KMS-11 (cell line): ENCODE measurements around the gene TASP1.
"Not testable (repeated sequence)": the region's sequence is repeated elsewhere in the genome, so short reads cannot be mapped to it uniquely, and the experiment has no call there.

Experiments
- H2AFZ ChIP-seq: fragments of 200-600 bp; sonication (generic); 2 replicates; pipeline ENCODE4 v1.6.1; 2016; ENCODE audit warnings: antibody characterized with exemption, mixed run types, low read depth
- H3K27ac ChIP-seq: fragments of 200-600 bp; sonication (generic); 2 replicates; pipeline ENCODE4 v1.6.1; 2016; ENCODE audit warnings: mild to moderate bottlenecking, mixed run types
- H3K27me3 ChIP-seq: fragments of 200-600 bp; sonication (generic); 2 replicates; pipeline ENCODE4 v1.6.1; 2017; ENCODE audit warnings: mild to moderate bottlenecking, low read depth, mixed run types, moderate library complexity; ENCODE audit not compliant: insufficient read depth
- H3K36me3 ChIP-seq: fragments of 200-600 bp; sonication (generic); 2 replicates; pipeline ENCODE4 v1.6.1; 2017; ENCODE audit warnings: mild to moderate bottlenecking, mixed run types; ENCODE audit not compliant: insufficient read depth
- H3K4me1 ChIP-seq: fragments of 200-600 bp; sonication (generic); 2 replicates; pipeline ENCODE4 v1.6.1; 2016; ENCODE audit warnings: mild to moderate bottlenecking, low read depth, mixed run types; ENCODE audit not compliant: poor library complexity, severe bottlenecking
- H3K4me2 ChIP-seq: fragments of 200-600 bp; sonication (generic); 2 replicates; pipeline ENCODE4 v1.7.0; 2016; ENCODE audit warnings: mild to moderate bottlenecking, mixed run types
- H3K4me3 ChIP-seq: fragments of 200-600 bp; sonication (generic); IDR thresholded peaks from 2 replicates; pipeline ENCODE4 v1.6.1; 2017; ENCODE audit warnings: low read depth, low read length, mixed read lengths; ENCODE audit not compliant: insufficient read depth
- H3K79me2 ChIP-seq: fragments of 200-600 bp; sonication (generic); 2 replicates; pipeline ENCODE4 v1.6.1; 2016; ENCODE audit warnings: low read depth, mixed run types; ENCODE audit not compliant: insufficient read depth
- H3K9ac ChIP-seq: fragments of 200-600 bp; sonication (generic); 2 replicates; pipeline ENCODE4 v1.6.1; 2016; ENCODE audit warnings: mild to moderate bottlenecking, mixed run types
- H4K20me1 ChIP-seq: fragments of 200-600 bp; sonication (generic); 2 replicates; pipeline ENCODE4 v1.6.1; 2016; ENCODE audit warnings: mild to moderate bottlenecking, mixed run types; ENCODE audit not compliant: insufficient read depth
- TF ChIP-seq, protein P1 (sequence below): fragments of 200-600 bp; sonication (generic); conservative IDR thresholded peaks from 2 replicates; pipeline ENCODE4 v1.6.1; 2017; ENCODE audit warnings: low read depth, mild to moderate bottlenecking, antibody characterized with exemption, low read length, moderate library complexity, mixed read lengths

Gene TASP1

DNA sequence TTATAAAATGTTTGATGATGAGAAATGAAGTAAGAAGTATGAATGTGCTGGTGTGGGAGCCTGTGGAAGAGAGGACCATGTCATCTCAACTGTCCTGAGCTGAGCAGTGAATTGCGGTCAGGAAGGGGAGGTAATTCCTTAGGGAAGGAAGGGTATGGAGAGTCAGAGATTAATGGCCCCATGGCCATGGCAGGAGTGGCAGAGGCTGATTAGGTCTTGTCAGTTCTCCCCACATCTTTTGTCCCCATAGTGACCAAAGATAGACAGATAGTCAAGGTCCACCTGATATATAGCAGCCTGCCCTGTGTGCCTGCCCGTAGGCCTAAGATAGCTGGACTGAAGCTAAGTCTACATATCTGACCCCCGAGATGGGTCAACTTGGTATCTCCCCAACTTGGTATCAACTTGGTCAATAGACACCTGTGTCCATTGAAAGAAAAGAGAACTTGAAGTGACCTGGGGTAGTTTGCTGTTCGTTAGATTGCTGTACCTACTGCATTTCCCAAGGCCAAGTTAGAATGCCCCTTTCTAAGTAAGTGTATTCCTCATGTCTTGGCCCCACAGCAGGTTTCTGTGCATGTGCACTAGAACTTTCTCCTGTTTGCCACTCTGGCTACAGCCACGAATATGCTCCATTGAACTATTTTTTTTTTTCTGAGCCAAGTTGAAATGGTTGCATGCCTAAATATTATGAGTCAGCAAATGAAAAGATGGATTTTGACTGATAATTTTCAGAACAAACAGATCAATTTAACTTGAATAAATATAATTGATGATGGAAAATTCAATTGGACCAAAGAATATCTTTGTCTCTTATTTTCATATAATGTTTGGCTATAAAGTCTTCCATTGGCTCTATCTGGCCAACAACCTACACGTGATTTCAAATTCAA, 274.2 kb downstream of the TASP1 start:
- Histone ChIP-seq H2AFZ (no peak overlapping the region), H3K9ac (no peak overlapping the region), H3K4me1 (no peaks in the 10 kb centered on the region), H3K27me3 (no peaks in the 10 kb centered on the region), H3K4me2 (no peak overlapping the region), H3K27ac (no peak overlapping the region), H4K20me1 (no peaks in the 10 kb centered on the region), H3K79me2 (no peaks in the 10 kb centered on the region), H3K36me3 (no peaks in the 10 kb centered on the region), H3K4me3 (no peak overlapping the region)
- TF ChIP-seq, protein P1, sequence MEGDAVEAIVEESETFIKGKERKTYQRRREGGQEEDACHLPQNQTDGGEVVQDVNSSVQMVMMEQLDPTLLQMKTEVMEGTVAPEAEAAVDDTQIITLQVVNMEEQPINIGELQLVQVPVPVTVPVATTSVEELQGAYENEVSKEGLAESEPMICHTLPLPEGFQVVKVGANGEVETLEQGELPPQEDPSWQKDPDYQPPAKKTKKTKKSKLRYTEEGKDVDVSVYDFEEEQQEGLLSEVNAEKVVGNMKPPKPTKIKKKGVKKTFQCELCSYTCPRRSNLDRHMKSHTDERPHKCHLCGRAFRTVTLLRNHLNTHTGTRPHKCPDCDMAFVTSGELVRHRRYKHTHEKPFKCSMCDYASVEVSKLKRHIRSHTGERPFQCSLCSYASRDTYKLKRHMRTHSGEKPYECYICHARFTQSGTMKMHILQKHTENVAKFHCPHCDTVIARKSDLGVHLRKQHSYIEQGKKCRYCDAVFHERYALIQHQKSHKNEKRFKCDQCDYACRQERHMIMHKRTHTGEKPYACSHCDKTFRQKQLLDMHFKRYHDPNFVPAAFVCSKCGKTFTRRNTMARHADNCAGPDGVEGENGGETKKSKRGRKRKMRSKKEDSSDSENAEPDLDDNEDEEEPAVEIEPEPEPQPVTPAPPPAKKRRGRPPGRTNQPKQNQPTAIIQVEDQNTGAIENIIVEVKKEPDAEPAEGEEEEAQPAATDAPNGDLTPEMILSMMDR: no peak

DNA sequence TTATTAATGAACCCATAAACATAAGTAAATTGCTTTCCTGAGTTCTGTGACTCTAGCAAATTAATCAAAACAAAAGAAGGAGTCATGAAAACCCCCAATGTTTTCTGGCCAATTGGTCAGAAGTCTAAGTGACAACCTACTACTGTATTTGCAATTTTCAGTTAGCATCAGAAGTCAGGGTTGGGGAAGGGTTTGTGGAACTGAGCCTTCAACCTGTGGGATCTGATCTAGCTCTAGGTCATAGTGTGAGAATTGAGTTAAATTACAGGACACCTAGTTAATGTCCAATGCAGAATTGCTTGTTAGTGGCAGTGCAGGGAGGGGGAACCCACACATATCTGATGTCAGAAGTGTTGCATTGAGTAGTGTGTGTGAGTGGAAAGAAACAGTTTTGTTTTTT, 275.3 kb downstream of the TASP1 start:
- Histone ChIP-seq H4K20me1 (no peaks in the 10 kb centered on the region), H3K9ac (no peak overlapping the region), H2AFZ (no peak overlapping the region), H3K27me3 (no peaks in the 10 kb centered on the region), H3K4me1 (no peaks in the 10 kb centered on the region), H3K36me3 (no peaks in the 10 kb centered on the region), H3K27ac (no peak overlapping the region), H3K4me2 (no peak overlapping the region), H3K79me2 (no peaks in the 10 kb centered on the region), H3K4me3 (no peak overlapping the region)
- TF ChIP-seq, protein P1: no peak

DNA sequence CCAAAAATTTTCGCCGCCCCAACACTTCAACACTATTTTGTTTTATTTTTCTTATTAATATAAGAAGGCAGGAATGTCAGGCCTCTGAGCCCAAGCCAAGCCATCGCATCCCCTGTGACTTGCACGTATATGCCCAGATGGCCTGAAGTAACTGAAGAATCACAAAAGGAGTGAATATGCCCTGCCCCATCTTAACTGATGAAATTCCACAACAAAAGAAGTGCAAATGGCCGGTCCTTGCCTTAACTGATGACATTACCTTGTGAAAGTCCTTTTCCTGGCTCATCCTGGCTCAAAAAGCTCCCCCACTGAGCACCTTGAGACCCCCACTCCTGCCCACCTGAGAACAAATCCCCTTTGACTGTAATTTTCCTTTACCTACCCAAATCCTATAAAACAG, 276.6 kb downstream of the TASP1 start:
- not testable (repeated sequence) for H3K27me3 ChIP-seq, H3K36me3 ChIP-seq, H3K27ac ChIP-seq, H3K79me2 ChIP-seq, H4K20me1 ChIP-seq, H3K4me1 ChIP-seq, H3K9ac ChIP-seq, H3K4me2 ChIP-seq, H3K4me3 ChIP-seq, H2AFZ ChIP-seq

DNA sequence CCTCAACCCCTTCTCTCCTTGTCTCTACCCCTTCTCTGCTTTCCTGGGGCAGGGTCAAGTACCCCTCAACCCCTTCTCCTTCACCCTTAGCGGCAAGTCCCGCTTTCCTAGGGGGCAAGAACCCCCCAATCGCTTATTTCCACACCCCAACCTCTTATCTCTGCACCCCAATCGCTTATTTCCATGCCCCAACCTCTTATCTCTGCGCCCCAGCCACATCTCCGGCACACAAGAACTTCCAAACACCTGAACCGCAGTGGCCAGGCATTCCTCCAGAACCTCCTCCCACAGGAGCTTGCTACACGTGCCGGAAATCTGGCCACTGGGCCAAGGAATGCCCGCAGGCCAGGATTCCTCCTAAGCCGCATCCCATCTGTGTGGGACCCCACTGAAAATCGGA, 279.8 kb downstream of the TASP1 start:
- not testable (repeated sequence) for H3K36me3 ChIP-seq, H4K20me1 ChIP-seq, H2AFZ ChIP-seq, H3K27ac ChIP-seq, H3K4me2 ChIP-seq, H3K27me3 ChIP-seq, H3K4me1 ChIP-seq, H3K79me2 ChIP-seq, H3K9ac ChIP-seq, H3K4me3 ChIP-seq

DNA sequence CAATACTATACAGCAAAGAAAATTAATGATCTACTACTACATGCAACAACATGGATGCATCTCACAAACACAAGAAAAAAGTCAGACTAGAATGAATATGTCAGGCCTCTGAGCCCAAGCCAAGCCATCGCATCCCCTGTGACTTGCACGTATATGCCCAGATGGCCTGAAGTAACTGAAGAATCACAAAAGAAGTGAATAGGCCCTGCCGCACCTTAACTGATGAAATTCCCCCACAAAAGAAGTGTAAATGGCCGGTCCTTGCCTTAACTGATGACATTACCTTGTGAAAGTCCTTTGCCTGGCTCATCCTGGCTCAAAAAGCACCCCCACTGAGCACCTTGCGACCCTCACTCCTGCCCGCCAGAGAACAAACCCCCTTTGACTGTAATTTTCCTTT, 280.9 kb downstream of the TASP1 start:
- H3K4me1 ChIP-seq, H3K4me2 ChIP-seq, H3K9ac ChIP-seq, H3K79me2 ChIP-seq, H3K27me3 ChIP-seq, H3K27ac ChIP-seq, H3K36me3 ChIP-seq, H3K4me3 ChIP-seq, H2AFZ ChIP-seq, H4K20me1 ChIP-seq: not testable (repeated sequence)

DNA sequence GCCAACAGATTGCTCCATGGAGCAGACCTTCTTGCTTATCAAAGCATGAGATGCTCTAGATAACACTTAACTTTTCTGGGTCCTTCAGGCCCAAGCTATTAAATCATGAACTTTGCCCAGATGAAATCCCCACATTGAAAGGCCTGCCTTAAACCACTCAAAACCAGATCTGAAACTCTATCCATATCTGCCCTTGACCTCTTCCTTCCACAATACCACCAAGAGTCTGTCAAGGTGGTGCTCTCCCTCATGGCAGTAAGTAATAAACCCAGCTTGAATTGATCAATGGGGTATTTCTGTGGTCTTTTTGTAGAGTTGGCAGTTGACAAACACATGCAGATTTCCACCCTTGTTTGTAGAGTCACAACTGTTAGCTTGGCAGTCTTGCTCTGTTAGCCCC, 282.1 kb downstream of the TASP1 start:
- Histone ChIP-seq H3K4me2 (no peak overlapping the region), H3K79me2 (no peaks in the 10 kb centered on the region), H3K27ac (no peak overlapping the region), H3K9ac (no peak overlapping the region), H3K4me3 (no peak overlapping the region), H3K4me1 (no peaks in the 10 kb centered on the region), H2AFZ (no peak overlapping the region), H4K20me1 (no peaks in the 10 kb centered on the region), H3K36me3 (no peaks in the 10 kb centered on the region), H3K27me3 (no peaks in the 10 kb centered on the region)
- TF ChIP-seq, protein P1: no peak
